H1 (cell line): ENCODE data around the gene MSI2. TPM values are rescaled to one million over a fixed set of nuclear protein-coding genes. Genes with fewer than 3 reads are reported as not detected.
A peak's percentile ranks its signal among the peaks of the same experiment; 100 is the strongest.

Source experiments
- CTCF ChIA-PET: fragments of 300-600 bp; sonication (Branson Sonifier 250); formaldehyde crosslinking; loops from one replicate; lab custom pipeline; 2021; ENCODE audit not compliant: partially characterized antibody; lab: Charles Lee
- POLR2A ChIA-PET: fragments of 300-600 bp; sonication (Branson Sonifier 250); formaldehyde crosslinking; loops from one replicate; lab custom pipeline; 2021; ENCODE audit warnings: inconsistent platforms; ENCODE audit not compliant: partially characterized antibody; lab: Charles Lee
- DNase-seq, 2 experiments: peaks; one replicate each; pipeline versions ENCODE4 v3.0.0 to v3.0.0-alpha.2; 2010 to 2022; ENCODE audit warnings: low spot score in 2 of 2, low read depth in 1 of 2, mixed read lengths in 1 of 2
- FAIRE-seq: peaks from 2 replicates; lab custom pipeline; 2011; peaks lifted over from hg19 to GRCh38; lab: Jason Lieb, UNC
- H2AFZ ChIP-seq: 2 replicates; pipeline ENCODE4 v1.8.1; 2012; ENCODE audit warnings: low read length, inconsistent platforms
- H2AK5ac ChIP-seq: 2 replicates; pipeline ENCODE4 v1.6.1; 2013; ENCODE audit warnings: low read depth, low read length
- H2BK120ac ChIP-seq: replicated peaks from 2 replicates; pipeline ENCODE3; 2013; ENCODE audit warnings: low read depth, low read length, inconsistent platforms
- H2BK12ac ChIP-seq: 2 replicates; pipeline ENCODE4 v1.6.1; 2013; ENCODE audit warnings: low read depth, low read length
- H2BK15ac ChIP-seq: 2 replicates; pipeline ENCODE4 v1.6.1; 2013; ENCODE audit warnings: low read length
- H2BK20ac ChIP-seq: 2 replicates; pipeline ENCODE4 v1.6.1; 2013; ENCODE audit warnings: low read length
- H2BK5ac ChIP-seq: 2 replicates; pipeline ENCODE4 v1.6.1; 2013; ENCODE audit warnings: low read depth, low read length
- H3K14ac ChIP-seq: 2 replicates; pipeline ENCODE4 v1.6.1; 2013; ENCODE audit warnings: inconsistent platforms; ENCODE audit not compliant: insufficient read length
- H3K18ac ChIP-seq: 2 replicates; pipeline ENCODE4 v1.6.1; 2013; ENCODE audit warnings: low read length; ENCODE audit errors: extremely low read depth
- H3K23ac ChIP-seq: 2 replicates; pipeline ENCODE4 v1.6.1; 2013; ENCODE audit warnings: inconsistent platforms; ENCODE audit not compliant: insufficient read length
- H3K23me2 ChIP-seq: 2 replicates; pipeline ENCODE4 v1.6.1; 2013; ENCODE audit warnings: low read depth, low read length
- H3K27ac ChIP-seq: 2 replicates; pipeline ENCODE4 v1.6.1; 2011; ENCODE audit warnings: low read depth, low read length, inconsistent platforms
- H3K27me3 ChIP-seq, 4 experiments: replicated peaks in 1 of 4; 1 replicate in 1 of 4; 2 replicates in 3 of 4; pipeline versions ENCODE4 v1.6.1 to v1.8.1; 2011 to 2013; ENCODE audit warnings: low read length in 3 of 4, mild to moderate bottlenecking in 3 of 4, inconsistent platforms in 2 of 4, mixed read lengths in 2 of 4, moderate library complexity in 1 of 4; ENCODE audit not compliant: control insufficient read depth in 3 of 4, insufficient read depth in 3 of 4; ENCODE audit errors: extremely low read depth in 1 of 4
- H3K36me3 ChIP-seq, 4 experiments: 2 replicates each; pipeline versions ENCODE4 v1.6.1 to v1.8.1; 2011 to 2013; ENCODE audit warnings: mild to moderate bottlenecking in 4 of 4, low read length in 3 of 4, moderate library complexity in 2 of 4, control low read depth in 1 of 4, inconsistent platforms in 1 of 4; ENCODE audit not compliant: insufficient read depth in 4 of 4, control insufficient read depth in 2 of 4
- H3K4ac ChIP-seq: replicated peaks from 2 replicates; pipeline ENCODE3; 2013; ENCODE audit warnings: low read length, low read depth, mixed read lengths, inconsistent platforms; ENCODE audit not compliant: insufficient read length
- H3K4me1 ChIP-seq, 4 experiments: replicated peaks in 1 of 4; 1 replicate in 1 of 4; 2 replicates in 3 of 4; pipeline versions ENCODE4 v1.6.1 to v1.8.1; 2011 to 2013; ENCODE audit warnings: low read length in 3 of 4, inconsistent platforms in 2 of 4, mixed read lengths in 1 of 4; ENCODE audit not compliant: insufficient read depth in 4 of 4, control insufficient read depth in 3 of 4
- H3K4me2 ChIP-seq, 2 experiments: 2 replicates each; pipeline versions ENCODE4 v1.6.1 to v1.8.1; 2011 to 2013; ENCODE audit warnings: low read depth in 2 of 2, low read length in 2 of 2, control low read depth in 1 of 2, inconsistent platforms in 1 of 2, mild to moderate bottlenecking in 1 of 2; ENCODE audit not compliant: insufficient read depth in 1 of 2
- H3K4me3 ChIP-seq, 4 experiments: fragments of 200-600, 300-600 bp in 1 of 4; sonication (generic), shearing (Covaris generic), sonication (Bioruptor Twin) in 1 of 4; 2 replicates each; pipeline versions ENCODE4 v1.5.1 to v1.8.1; 2011 to 2016; ENCODE audit warnings: low read length in 4 of 4, low read depth in 3 of 4, control low read depth in 2 of 4, inconsistent platforms in 2 of 4, mild to moderate bottlenecking in 2 of 4, mixed read lengths in 1 of 4, moderate library complexity in 1 of 4; ENCODE audit not compliant: insufficient read depth in 2 of 4; ENCODE audit errors: extremely low read depth in 1 of 4
- H3K56ac ChIP-seq: replicated peaks from 2 replicates; pipeline ENCODE3; 2013; ENCODE audit warnings: low read depth, mild to moderate bottlenecking, mixed read lengths, low read length, inconsistent platforms; ENCODE audit not compliant: insufficient read length
- H3K79me1 ChIP-seq: 2 replicates; pipeline ENCODE4 v1.6.1; 2013; ENCODE audit warnings: low read depth, low read length, control low read depth
- H3K79me2 ChIP-seq, 2 experiments: 2 replicates each; pipeline versions ENCODE4 v1.6.1 to v1.8.1; 2012 to 2013; ENCODE audit warnings: low read length in 2 of 2, mild to moderate bottlenecking in 2 of 2, inconsistent platforms in 1 of 2; ENCODE audit not compliant: insufficient read depth in 2 of 2, control insufficient read depth in 1 of 2
- H3K9ac ChIP-seq, 4 experiments: replicated peaks in 1 of 4; 1 replicate in 1 of 4; 2 replicates in 3 of 4; pipeline versions ENCODE4 v1.6.1 to v1.8.1; 2011 to 2013; ENCODE audit warnings: low read depth in 3 of 4, low read length in 3 of 4, control low read depth in 2 of 4, mild to moderate bottlenecking in 2 of 4, moderate library complexity in 2 of 4, inconsistent platforms in 1 of 4; ENCODE audit errors: extremely low read depth in 1 of 4
- H3K9me3 ChIP-seq, 2 experiments: 2 replicates each; pipeline versions ENCODE4 v1.6.1 to v1.8.1; 2012 to 2013; ENCODE audit warnings: mild to moderate bottlenecking in 2 of 2, moderate library complexity in 2 of 2, control low read depth in 1 of 2, inconsistent platforms in 1 of 2, low read depth in 1 of 2, low read length in 1 of 2, mixed read lengths in 1 of 2; ENCODE audit not compliant: insufficient read depth in 2 of 2
- H4K20me1 ChIP-seq, 2 experiments: replicated peaks in 1 of 2; 2 replicates each; pipeline versions ENCODE3 to v1.8.1; 2011 to 2013; ENCODE audit warnings: inconsistent platforms in 2 of 2, low read length in 2 of 2, mild to moderate bottlenecking in 1 of 2; ENCODE audit not compliant: insufficient read depth in 2 of 2, control insufficient read depth in 1 of 2
- H4K5ac ChIP-seq: 2 replicates; pipeline ENCODE4 v1.6.1; 2013; ENCODE audit warnings: low read length, low read depth, mixed read lengths, inconsistent platforms; ENCODE audit not compliant: insufficient read length
- H4K8ac ChIP-seq: 2 replicates; pipeline ENCODE4 v1.8.0; 2013; ENCODE audit warnings: mild to moderate bottlenecking, moderate library complexity, low read length, inconsistent platforms; ENCODE audit not compliant: insufficient read depth; ENCODE audit errors: extremely low read depth
- H4K91ac ChIP-seq: replicated peaks from 2 replicates; pipeline ENCODE3; 2013; ENCODE audit warnings: low read length, mixed read lengths, inconsistent platforms; ENCODE audit not compliant: insufficient read length
- CREB1 ChIP-seq: IDR thresholded peaks from 2 replicates; pipeline ENCODE4 v1.6.1; 2012; ENCODE audit warnings: inconsistent platforms
- GABPA ChIP-seq: IDR thresholded peaks from 2 replicates; pipeline ENCODE4 v1.6.1; 2011; ENCODE audit warnings: mild to moderate bottlenecking, low read length, moderate library complexity, borderline replicate concordance; ENCODE audit not compliant: insufficient read depth
- HDAC2 ChIP-seq, 2 experiments: fragments of 300-600 bp in 1 of 2; sonication (generic) in 1 of 2; IDR thresholded peaks; 2 replicates each; pipeline ENCODE4 v1.6.1; 2011 to 2012; ENCODE audit warnings: low read depth in 2 of 2, low read length in 2 of 2, mild to moderate bottlenecking in 2 of 2, moderate library complexity in 2 of 2, borderline replicate concordance in 1 of 2, inconsistent platforms in 1 of 2
- NRF1 ChIP-seq: IDR thresholded peaks from 2 replicates; pipeline ENCODE4 v1.6.1; 2011; ENCODE audit warnings: mild to moderate bottlenecking, low read depth, low read length, improper control_type of control experiment
- WGBS, 2 experiments: shearing (Covaris generic) in 1 of 2; methylation state at CpG; one replicate each; pipeline versions ENCODE4 v1.1.6 to v1.1.7; 2013 to 2015; ENCODE audit warnings: low lambda C conversion rate in 2 of 2, mixed read lengths in 2 of 2, inconsistent platforms in 1 of 2, low coverage in 1 of 2, missing lambda C conversion rate in 1 of 2; ENCODE audit not compliant: insufficient replicate concordance in 2 of 2, insufficient coverage in 1 of 2, insufficient read length in 1 of 2; ENCODE audit errors: extremely low coverage in 1 of 2, missing lambda C conversion rate in 1 of 2; 5-methylcytosine and 5-hydroxymethylcytosine counted together
- polyA plus RNA-seq, 7 experiments: library from polyadenylated mRNA; depleted of rRNA in 3 of 7; stranded (reverse) in 5 of 7; unstranded in 2 of 7; fragments of >200 nt in 5 of 7; fragments of 200-250 nt in 2 of 7; gene quantifications; 1 replicate in 5 of 7; 2 replicates in 1 of 7; 4 replicates in 1 of 7; pipeline versions ENCODE4 v1.2.1 to v1.2.3, GENCODE V29; 2011 to 2013; ENCODE audit warnings: missing spikeins in 2 of 7, mixed read lengths in 2 of 7
- total RNA-seq: library from RNA; stranded (reverse); fragmentation: NEBNext Ultra II Directional; extraction: Animal tissue kit (Norgen Biotek cat#: 25700); gene quantifications from 2 replicates; pipeline ENCODE4 v1.2.1, GENCODE V29; 2021

MSI2 gene
- total and polyA plus RNA-seq, 2 of the 8 experiments (the other 6 are each of a cell fraction or from before 2014, with no cell fraction given), result 36.7 to 80.6 TPM

- 87% methylated on average over 7 of the region's 7 CpGs; no CpG with 5 or more reads in 1 of the 2 experiments for WGBS, 2 experiments
- Histone ChIP-seq H3K23ac (no peak overlapping the region), H4K91ac (no peak overlapping the region), H2BK120ac (no peak overlapping the region), H2BK15ac (0 out of 2 replicates have a peak overlapping the region, but pooled peaks have one; percentile 40), H4K5ac (no peak overlapping the region), H2BK20ac (no peak overlapping the region), H3K4ac (no peak overlapping the region), H3K4me2 (no peak overlapping the region), H3K79me1 (peaks cover 4% of the 10 kb centered on the region; the same call in 1 of the 2 replicates)
- TF ChIP-seq CREB1 (no peak), NRF1 (no peak), GABPA (no peak), HDAC2 (IDR thresholded peaks at IDR 0.05; ENCODE audit: borderline replicate concordance in 1 of 2, low read depth in 2 of 2, low read length in 2 of 2) (no peak)
- TF ChIP-seq, all 59 proteins: peak for 0
- Histone ChIP-seq H3K56ac (no peak overlapping the region), H3K4me1 (peaks cover 2 to 19% (median 7%) of the 10 kb centered on the region in 4 experiments), H3K36me3 (no peaks in the 10 kb centered on the region), H3K9me3 (no peaks in the 10 kb centered on the region), H2AFZ (no peak overlapping the region), H4K8ac (no peak overlapping the region), H2AK5ac (no peak overlapping the region), H2BK12ac (no peak overlapping the region), H3K4me3 (no peak overlapping the region), H2BK5ac (no peak overlapping the region), H3K27me3 (no peaks in the 10 kb centered on the region), H3K18ac (no peak overlapping the region), H4K20me1 (peaks cover 0 to 3% of the 10 kb centered on the region in 2 experiments), H3K9ac (peak overlapping the region in 1 of 4 experiments; percentile 6; a peak in 1 of 7 replicates), H3K14ac (no peak overlapping the region), H3K79me2 (peaks cover 0 to 7% of the 10 kb centered on the region in 2 experiments; a peak in 1 of 4 replicates), H3K27ac (no peak overlapping the region), H3K23me2 (no peaks in the 10 kb centered on the region)
- POLR2A ChIA-PET, result no interaction called here
- no peak for DNase-seq
- no peak for FAIRE-seq
- CTCF ChIA-PET, result interaction anchor here (0.6 to 1.7 kb wide), 8 partner anchors 12 to 561 kb away, joined by 3 to 6 read pairs (median 4); partner anchors contain the start of gene COIL
Observed at GRCh38 chr17:57521606-57522005, 265.3 kb downstream of the MSI2 start.
